CD8-positive, alpha-beta memory T cell (primary cell): ENCODE data around the gene CARNS1. TPM values are rescaled to one million over a fixed set of nuclear protein-coding genes. Genes with fewer than 3 reads are reported as not detected.

ENCODE experiments used
- CTCF ChIA-PET: fragments of 350-600 bp; sonication (Branson Sonifier 250); formaldehyde crosslinking; loops from one replicate; lab custom pipeline; 2021; ENCODE audit warnings: antibody characterized with exemption; lab: Charles Lee
- POLR2A ChIA-PET: fragments of 350-600 bp; sonication (Branson Sonifier 250); formaldehyde crosslinking; loops from one replicate; lab custom pipeline; 2021; ENCODE audit warnings: antibody characterized with exemption; lab: Charles Lee
- DNase-seq, 5 donors: peaks; one replicate each; pipeline versions ENCODE4 v3.0.0 to v3.0.0-alpha.2; 2020 to 2022; ENCODE audit warnings: mixed read lengths in 1 of 5
- H3K27ac ChIP-seq: one replicate; pipeline ENCODE4 v1.7.0; 2013; ENCODE audit warnings: low read depth, mild to moderate bottlenecking, low read length, moderate library complexity
- H3K27me3 ChIP-seq: 2 replicates; pipeline ENCODE4 v1.7.0; 2013; ENCODE audit warnings: low read length, mild to moderate bottlenecking; ENCODE audit not compliant: insufficient read depth, poor library complexity, severe bottlenecking
- H3K36me3 ChIP-seq: 2 replicates; pipeline ENCODE4 v1.7.0; 2013; ENCODE audit warnings: mild to moderate bottlenecking, low read length, moderate library complexity; ENCODE audit not compliant: insufficient read depth
- H3K4me1 ChIP-seq: 2 replicates; pipeline ENCODE4 v1.7.0; 2013; ENCODE audit warnings: mild to moderate bottlenecking, low read length, moderate library complexity; ENCODE audit not compliant: insufficient read depth
- H3K4me3 ChIP-seq: 2 replicates; pipeline ENCODE4 v1.7.0; 2013; ENCODE audit warnings: mild to moderate bottlenecking, low read length
- H3K9me3 ChIP-seq: 2 replicates; pipeline ENCODE4 v1.7.0; 2013; ENCODE audit warnings: mild to moderate bottlenecking, low read length
- H3K27ac Mint-ChIP-seq, 8 donors: one replicate each; pipeline ENCODE4 v1.8.0; 2020 to 2021; ENCODE audit warnings: mixed read lengths in 8 of 8, mild to moderate bottlenecking in 6 of 8, inconsistent platforms in 3 of 8, moderate library complexity in 3 of 8
- H3K27me3 Mint-ChIP-seq, 2 donors: one replicate each; pipeline ENCODE4 v1.8.0; 2020 to 2021; ENCODE audit warnings: mixed read lengths in 2 of 2, mild to moderate bottlenecking in 1 of 2, moderate library complexity in 1 of 2
- H3K36me3 Mint-ChIP-seq, 3 donors: one replicate each; pipeline ENCODE4 v1.8.0; 2020 to 2021; ENCODE audit warnings: mixed read lengths in 3 of 3, inconsistent platforms in 1 of 3, mild to moderate bottlenecking in 1 of 3
- H3K4me1 Mint-ChIP-seq, 3 donors: one replicate each; pipeline ENCODE4 v1.8.0; 2020 to 2021; ENCODE audit warnings: mixed read lengths in 3 of 3, inconsistent platforms in 1 of 3, mild to moderate bottlenecking in 1 of 3
- H3K4me3 Mint-ChIP-seq, 7 donors: one replicate each; pipeline ENCODE4 v1.8.0; 2020 to 2021; ENCODE audit warnings: mixed read lengths in 7 of 7, mild to moderate bottlenecking in 6 of 7, moderate library complexity in 4 of 7, inconsistent platforms in 2 of 7
- H3K9me3 Mint-ChIP-seq, 5 donors: one replicate each; pipeline ENCODE4 v1.8.0; 2020 to 2022; ENCODE audit warnings: mixed read lengths in 5 of 5, mild to moderate bottlenecking in 3 of 5, moderate library complexity in 2 of 5, inconsistent platforms in 1 of 5
- polyA plus RNA-seq: library from polyadenylated mRNA; unstranded; fragments of 300-500 nt; fragmentation: Illumina TruSeq; gene quantifications from one replicate; pipeline ENCODE4 v1.2.3, GENCODE V29; 2021
- total RNA-seq, 2 experiments: library from RNA; stranded (reverse); gene quantifications; one replicate each; pipeline ENCODE4 v1.2.3, GENCODE V29; 2021

The CARNS1 gene
- 1 to 10 TPM; 2.0 to 2.7 TPM for total RNA-seq
- polyA plus RNA-seq: 1.8 TPM

- Histone ChIP-seq H3K27ac (no peak within 1 kb of the TSS), H3K4me3 (peak within 1 kb of the TSS; percentile 51), H3K27me3 (no peaks in the 10 kb centered on the region), H3K9me3 (no peaks in the 10 kb centered on the region), H3K36me3 (no peaks in the 10 kb centered on the region), H3K4me1 (peaks cover 86% of the 10 kb centered on the region)
- ChIA-PET CTCF (interaction anchor here (1.2 to 9.8 kb wide), 3 partner anchors 13 to 33 kb away, joined by 3 to 108 read pairs (median 6); partner anchors contain the start of genes PPP1CA, RPS6KB2 and TBC1D10C), POLR2A (interaction anchor here (1.6 to 5.9 kb wide), 5 partner anchors 13 to 92 kb away, joined by 5 to 111 read pairs (median 22); partner anchors contain the start of genes CDK2AP2, PPP1CA, PTPRCAP and RPS6KB2)
- peak in 1 of 5 donors; percentile 28 for DNase-seq
- Mint-ChIP-seq H3K27ac (peak within 1 kb of the TSS; percentile 87 to 98 (median 93)), H3K36me3 (peaks cover 0 to under 1% (median 0%) of the 10 kb centered on the region in 3 donors), H3K9me3 (no peaks in the 10 kb centered on the region), H3K27me3 (no peaks in the 10 kb centered on the region), H3K4me1 (peaks cover 68 to 81% (median 76%) of the 10 kb centered on the region in 3 donors), H3K4me3 (peak within 1 kb of the TSS; percentile 80 to 92 (median 87))
Observed at GRCh38 chr11:67415501-67416304, at the start of gene CARNS1. TSS of gene CARNS1 (plus strand) at chr11:67415678. CDS start at chr11:67416200, 522 bp downstream.

GRCh38 chr11:67365736-67366444, 49.6 kb upstream of the CARNS1 start:
- Mint-ChIP-seq H3K27me3 (no peaks in the 10 kb centered on the region), H3K4me3 (peak overlapping the region in 3 of 7 donors; percentile 25 to 70 (median 49)), H3K27ac (peak overlapping the region; percentile 41 to 97 (median 88)), H3K36me3 (peaks cover 0 to 26% (median 2%) of the 10 kb centered on the region in 3 donors), H3K9me3 (no peaks in the 10 kb centered on the region), H3K4me1 (peaks cover 67 to 85% (median 74%) of the 10 kb centered on the region in 3 donors)
- POLR2A ChIA-PET: interaction anchor here (0.5 kb wide), 1 partner anchor 48 kb away, joined by 13 read pairs; no protein-coding TSS in a partner anchor
- no peaks in the 10 kb centered on the region for H3K9me3 ChIP-seq
- no peak overlapping the region for H3K27ac ChIP-seq
- peaks cover 45% of the 10 kb centered on the region for H3K4me1 ChIP-seq
- H3K27me3 ChIP-seq: no peaks in the 10 kb centered on the region
- H3K36me3 ChIP-seq: no peaks in the 10 kb centered on the region
- H3K4me3 ChIP-seq: no peak overlapping the region
- CTCF ChIA-PET: interaction anchor here (0.8 to 19.6 kb wide), 5 partner anchors 9 to 35 kb away, joined by 3 to 860 read pairs (median 7); partner anchors contain the start of genes CLCF1, POLD4, PPP1CA and RAD9A
- no peak for DNase-seq

- Mint-ChIP-seq H3K36me3 (peaks cover 0 to 26% (median 2%) of the 10 kb centered on the region in 3 donors), H3K4me1 (peaks cover 72 to 88% (median 80%) of the 10 kb centered on the region in 3 donors), H3K27me3 (peaks cover 0 to 3% of the 10 kb centered on the region in 2 donors), H3K4me3 (peak overlapping the region in 2 of 7 donors; percentile 17 to 70), H3K9me3 (no peaks in the 10 kb centered on the region), H3K27ac (peak overlapping the region in 6 of 8 donors; percentile 44 to 91 (median 86))
- POLR2A ChIA-PET: no interaction called here
- CTCF ChIA-PET: interaction anchor here (2.1 to 19.6 kb wide), 3 partner anchors 11 to 15 kb away, joined by 7 to 860 read pairs (median 53); partner anchors contain the start of genes CLCF1, POLD4 and RAD9A
- H3K36me3 ChIP-seq: no peaks in the 10 kb centered on the region
- peaks cover 52% of the 10 kb centered on the region for H3K4me1 ChIP-seq
- no peak overlapping the region for H3K27ac ChIP-seq
- no peaks in the 10 kb centered on the region for H3K27me3 ChIP-seq
- no peaks in the 10 kb centered on the region for H3K9me3 ChIP-seq
- H3K4me3 ChIP-seq: no peak overlapping the region
- DNase-seq: no peak
Observed at GRCh38 chr11:67366546-67366945, 48.9 kb upstream of the CARNS1 start.

GRCh38 chr11:67366961-67367760, 48.3 kb upstream of the CARNS1 start:
- Mint-ChIP-seq H3K36me3 (peaks cover 0 to 30% (median 2%) of the 10 kb centered on the region in 3 donors), H3K9me3 (peaks cover 0 to 2% (median 0%) of the 10 kb centered on the region in 5 donors), H3K27me3 (peaks cover 0 to 3% of the 10 kb centered on the region in 2 donors), H3K4me1 (peaks cover 75 to 92% (median 84%) of the 10 kb centered on the region in 3 donors), H3K27ac (peak overlapping the region in 4 of 8 donors; percentile 44 to 80 (median 74)), H3K4me3 (no peak overlapping the region)
- ChIA-PET CTCF (interaction anchor here (2.1 to 19.6 kb wide), 3 partner anchors 11 to 15 kb away, joined by 7 to 860 read pairs (median 53); partner anchors contain the start of genes CLCF1, POLD4 and RAD9A), POLR2A (no interaction called here)
- DNase-seq: no peak
- Histone ChIP-seq H3K27ac (no peak overlapping the region), H3K4me3 (no peak overlapping the region), H3K9me3 (no peaks in the 10 kb centered on the region), H3K4me1 (peaks cover 58% of the 10 kb centered on the region), H3K36me3 (no peaks in the 10 kb centered on the region), H3K27me3 (no peaks in the 10 kb centered on the region)

- peaks cover 0 to 30% (median 2%) of the 10 kb centered on the region in 3 donors for H3K36me3 Mint-ChIP-seq
- Histone ChIP-seq H3K36me3 (no peaks in the 10 kb centered on the region), H3K4me3 (no peak overlapping the region), H3K27ac (no peak overlapping the region), H3K4me1 (peaks cover 58% of the 10 kb centered on the region), H3K27me3 (no peaks in the 10 kb centered on the region), H3K9me3 (no peaks in the 10 kb centered on the region)
- DNase-seq: no peak
- peak overlapping the region; percentile 21 to 91 (median 67) for H3K27ac Mint-ChIP-seq
- peaks cover 0 to 3% of the 10 kb centered on the region in 2 donors for H3K27me3 Mint-ChIP-seq
- H3K9me3 Mint-ChIP-seq: peaks cover 0 to 2% (median 0%) of the 10 kb centered on the region in 5 donors
- POLR2A ChIA-PET: no interaction called here
- peaks cover 73 to 87% (median 82%) of the 10 kb centered on the region in 3 donors for H3K4me1 Mint-ChIP-seq
- CTCF ChIA-PET: interaction anchor here (2.1 to 19.6 kb wide), 3 partner anchors 12 to 16 kb away, joined by 7 to 860 read pairs (median 53); partner anchors contain the start of genes CLCF1, POLD4 and RAD9A
- peak overlapping the region in 5 of 7 donors; percentile 10 to 84 (median 42) for H3K4me3 Mint-ChIP-seq
Observed at GRCh38 chr11:67367761-67368227, 47.7 kb upstream of the CARNS1 start.

- Mint-ChIP-seq H3K9me3 (peaks cover 0 to 4% (median 0%) of the 10 kb centered on the region in 5 donors), H3K4me1 (peaks cover 69 to 84% (median 73%) of the 10 kb centered on the region in 3 donors), H3K27ac (peak overlapping the region; percentile 51 to 91 (median 70)), H3K27me3 (peaks cover 0 to 5% of the 10 kb centered on the region in 2 donors), H3K4me3 (peak overlapping the region in 6 of 7 donors; percentile 18 to 78 (median 42)), H3K36me3 (peaks cover 0 to 32% (median 2%) of the 10 kb centered on the region in 3 donors)
- Histone ChIP-seq H3K4me1 (peaks cover 58% of the 10 kb centered on the region), H3K4me3 (no peak overlapping the region), H3K36me3 (no peaks in the 10 kb centered on the region), H3K27ac (no peak overlapping the region), H3K9me3 (no peaks in the 10 kb centered on the region), H3K27me3 (no peaks in the 10 kb centered on the region)
- CTCF ChIA-PET: interaction anchor here (9.2 to 25.1 kb wide), 2 partner anchors 10 to 15 kb away, joined by 113 to 860 read pairs; partner anchors contain the start of gene POLD4
- DNase-seq: peak in 1 of 5 donors; percentile 37
- POLR2A ChIA-PET: interaction anchor here (0.7 kb wide), 1 partner anchor 126 kb away, joined by 10 read pairs; no protein-coding TSS in a partner anchor
Observed at GRCh38 chr11:67368621-67369020, 46.9 kb upstream of the CARNS1 start.
